Neural cell (in vitro differentiated cells): ENCODE data around the gene ERMN.

Source experiments
- CTCF ChIP-seq: fragments of 450-650 bp; IDR thresholded peaks from 2 replicates; pipeline ENCODE4 v1.5.1; 2014; ENCODE audit warnings: antibody characterized with exemption, mild to moderate bottlenecking, moderate library complexity; ENCODE audit not compliant: poor library complexity, severe bottlenecking
- EP300 ChIP-seq: fragments of 450-650 bp; conservative IDR thresholded peaks from 2 replicates; pipeline ENCODE4 v1.6.1; 2014; ENCODE audit warnings: antibody characterized with exemption, mild to moderate bottlenecking, moderate library complexity; ENCODE audit not compliant: poor library complexity, severe bottlenecking
- POLR2AphosphoS5 ChIP-seq: IDR thresholded peaks from 2 replicates; pipeline ENCODE4 v1.6.1; 2012
- RAD21 ChIP-seq: fragments of 450-650 bp; conservative IDR thresholded peaks from 2 replicates; pipeline ENCODE4 v1.6.1; 2014; ENCODE audit warnings: antibody characterized with exemption, mild to moderate bottlenecking, moderate library complexity
- TAF1 ChIP-seq: IDR thresholded peaks from 2 replicates; pipeline ENCODE4 v1.6.1; 2012; ENCODE audit warnings: low read depth

- TF ChIP-seq CTCF, result no peak
- TF ChIP-seq RAD21, result no peak
- no peak for TF ChIP-seq EP300
- no peak for TF ChIP-seq TAF1
- no peak for TF ChIP-seq POLR2AphosphoS5
Measured at GRCh38 chr2:157359628-157360027, 34.0 kb upstream of the ERMN start.
